GM12878 (cell line): Measurements from ENCODE around the gene SYNGR3. TPM values are rescaled to one million over a fixed set of nuclear protein-coding genes. Genes with fewer than 3 reads are reported as not detected.

Source experiments
- ATAC-seq: fragments of 200-7000 bp; cut with Tn5 transposase; 3 replicates; pipeline ENCODE4 v1.9.1; 2020; ENCODE audit warnings: mild to moderate bottlenecking, moderate library complexity
- BruUV-seq: library from RNA; stranded (reverse); fragments of 400-500 nt; replicated peaks from 2 replicates; lab custom pipeline; 2021; lab: Mats Ljungman, UMichigan
- CTCF ChIA-PET: fragments of 300-600 bp; sonication (Branson Sonifier 250); formaldehyde crosslinking; extraction: SDS; loops from one replicate; lab custom pipeline; 2021; ENCODE audit warnings: inconsistent platforms; lab: Yijun Ruan, JAX
- POLR2A ChIA-PET: fragments of 350-600 bp; formaldehyde crosslinking; extraction: SDS; loops from one replicate; lab custom pipeline; 2021; ENCODE audit warnings: inconsistent platforms; lab: Charles Lee
- RAD21 ChIA-PET: fragments of 300-600 bp; sonication (Branson Sonifier 250); formaldehyde crosslinking; loops from one replicate; lab custom pipeline; 2023; ENCODE audit warnings: antibody characterized with exemption; ENCODE audit not compliant: unreplicated experiment; lab: Charles Lee
- SMC1A ChIA-PET: fragments of 300-600 bp; sonication (Branson Sonifier 250); formaldehyde crosslinking; loops from one replicate; lab custom pipeline; 2023; ENCODE audit not compliant: unreplicated experiment, uncharacterized antibody; lab: Charles Lee
- DNase-seq: peaks from one replicate; pipeline ENCODE4 v3.0.0-alpha.2; 2011; ENCODE audit warnings: low read depth, low spot score
- FAIRE-seq: peaks from 3 replicates; lab custom pipeline; 2011; peaks lifted over from hg19 to GRCh38; lab: Jason Lieb, UNC
- H2AFZ ChIP-seq: 2 replicates; pipeline ENCODE4 v1.6.0; 2011; ENCODE audit warnings: low read depth, low read length, control low read depth; ENCODE audit not compliant: control insufficient read depth
- H3K27ac ChIP-seq: 2 replicates; pipeline ENCODE4 v1.5.1; 2011; ENCODE audit warnings: control low read depth; ENCODE audit not compliant: control insufficient read depth, insufficient read depth
- H3K27me3 ChIP-seq, 2 experiments: replicated peaks in 1 of 2; 2 replicates each; pipeline versions ENCODE4 v1.6.0 to v1.6.1; 2011; ENCODE audit warnings: low read length in 1 of 2; ENCODE audit not compliant: control insufficient read depth in 2 of 2, insufficient read depth in 2 of 2
- H3K36me3 ChIP-seq, 2 experiments: 2 replicates each; pipeline ENCODE4 v1.5.1; 2011; ENCODE audit warnings: low read length in 1 of 2; ENCODE audit not compliant: control insufficient read depth in 2 of 2, insufficient read depth in 2 of 2
- H3K4me1 ChIP-seq: 2 replicates; pipeline ENCODE4 v1.6.1; 2011; ENCODE audit warnings: mild to moderate bottlenecking, low read length, moderate library complexity, mixed read lengths; ENCODE audit not compliant: control insufficient read depth, insufficient read depth
- H3K4me2 ChIP-seq: 2 replicates; pipeline ENCODE4 v1.6.0; 2011; ENCODE audit warnings: control low read depth; ENCODE audit not compliant: control insufficient read depth, insufficient read depth
- H3K4me3 ChIP-seq: fragments of 200-600 bp; sonication (generic); 2 replicates; pipeline ENCODE4 v1.5.1; 2016
- H3K79me2 ChIP-seq: 2 replicates; pipeline ENCODE4 v1.6.0; 2011; ENCODE audit warnings: low read length; ENCODE audit not compliant: control insufficient read depth, insufficient read depth
- H3K9ac ChIP-seq: 2 replicates; pipeline ENCODE4 v1.8.0; 2011; ENCODE audit warnings: low read length, control low read depth, mixed read lengths; ENCODE audit not compliant: control insufficient read depth, insufficient read depth
- H3K9me3 ChIP-seq: replicated peaks from 3 replicates; pipeline ENCODE4 v1.5.1; 2011; ENCODE audit warnings: mild to moderate bottlenecking, low read length; ENCODE audit not compliant: control insufficient read depth, insufficient read depth
- H4K20me1 ChIP-seq: 2 replicates; pipeline ENCODE4 v1.6.0; 2011; ENCODE audit not compliant: control insufficient read depth, insufficient read depth
- CBX5 ChIP-seq: sonication (generic); IDR thresholded peaks from 2 replicates; pipeline ENCODE4 v1.6.1; 2016; ENCODE audit warnings: low read depth, moderate library complexity, mild to moderate bottlenecking, inconsistent platforms
- IKZF2 ChIP-seq, 2 experiments: fragments of 450-650 bp; IDR thresholded peaks; 2 replicates each; pipeline ENCODE4 v1.6.1; 2017; ENCODE audit warnings: mild to moderate bottlenecking in 2 of 2, moderate library complexity in 2 of 2
- KAT2A ChIP-seq: conservative IDR thresholded peaks from 2 replicates; pipeline ENCODE4 v1.6.1; 2011; ENCODE audit warnings: low read depth, low read length; ENCODE audit not compliant: control insufficient read depth
- MXI1 ChIP-seq: fragments of 150-350 bp; IDR thresholded peaks from 2 replicates; pipeline ENCODE4 v1.6.1; 2011; ENCODE audit warnings: low read depth, mild to moderate bottlenecking, inconsistent platforms, low read length, improper control_type of control experiment
- POU2F2 ChIP-seq: IDR thresholded peaks from 3 replicates; pipeline ENCODE4 v1.6.1; 2011; ENCODE audit warnings: low read depth, mild to moderate bottlenecking, low read length, borderline replicate concordance
- RB1 ChIP-seq: fragments of 450-650 bp; formaldehyde crosslinking; IDR thresholded peaks from 2 replicates; pipeline ENCODE4 v1.6.1; 2017; ENCODE audit warnings: mild to moderate bottlenecking, borderline replicate concordance
- RELA ChIP-seq: fragments of 450-650 bp; IDR thresholded peaks from 2 replicates; pipeline ENCODE4 v1.8.0; 2014; ENCODE audit warnings: borderline replicate concordance; ENCODE audit not compliant: partially characterized antibody
- SREBF2 ChIP-seq: IDR thresholded peaks from 2 replicates; pipeline ENCODE4 v1.6.1; 2012; ENCODE audit warnings: mild to moderate bottlenecking, low read length
- TBL1XR1 ChIP-seq: IDR thresholded peaks from 2 replicates; pipeline ENCODE4 v1.6.1; 2012; ENCODE audit warnings: low read depth, low read length, improper control_type of control experiment
- WRNIP1 ChIP-seq: IDR thresholded peaks from 2 replicates; pipeline ENCODE4 v1.6.1; 2011; ENCODE audit warnings: low read depth, low read length, improper control_type of control experiment, borderline replicate concordance
- WGBS: methylation state at CpG from one replicate; pipeline ENCODE4 v1.1.6; 2016; ENCODE audit warnings: low lambda C conversion rate; ENCODE audit not compliant: insufficient replicate concordance, insufficient coverage; ENCODE audit errors: missing lambda C conversion rate; 5-methylcytosine and 5-hydroxymethylcytosine counted together
- in situ Hi-C: fragments of 300-500 bp; cut with MboI; formaldehyde crosslinking; loops from 9 replicates; pipeline ENCODE4 v1.14.3; 2018; ENCODE audit warnings: mixed read lengths
- intact Hi-C: fragments of 100-400 bp; cut with micrococcal nuclease; formaldehyde crosslinking; loops from one replicate; pipeline ENCODE4 v1.14.2; 2022; ENCODE audit not compliant: unreplicated experiment
- polyA plus RNA-seq, 11 experiments: library from polyadenylated mRNA; depleted of rRNA in 4 of 11; unstranded in 6 of 11; stranded (reverse) in 5 of 11; fragments of >200 nt; fragmentation: Nextera tagmentation in 4 of 11; fragmentation: Illumina TruSeq in 1 of 11; extraction: Ambion mirVana in 4 of 11; extraction: Trizol in 1 of 11; gene quantifications; 1 replicate in 1 of 11; 2 replicates in 10 of 11; pipeline versions ENCODE4 v1.2.1 to v1.2.3, GENCODE V29; 2011 to 2016; ENCODE audit warnings: inconsistent platforms in 2 of 11, missing spikeins in 2 of 11, low read depth in 1 of 11
- total RNA-seq, 4 experiments: library from RNA; depleted of rRNA in 3 of 4; stranded (reverse); fragments of >200 nt in 3 of 4; fragmentation: Illumina TruSeq in 1 of 4; extraction: Trizol in 1 of 4; gene quantifications; 2 replicates each; pipeline versions ENCODE4 v1.2.1 to v1.2.3, GENCODE V29; 2013 to 2021
- TF ChIP-seq, protein P1 (sequence below): fragments of 450-650 bp; IDR thresholded peaks from 2 replicates; pipeline ENCODE4 v1.6.1; 2017; ENCODE audit warnings: antibody characterized with exemption, mild to moderate bottlenecking, moderate library complexity
- TF ChIP-seq, protein P2 (sequence below): fragments of 450-650 bp; IDR thresholded peaks from 2 replicates; pipeline ENCODE4 v1.6.1; 2017; ENCODE audit warnings: mild to moderate bottlenecking, moderate library complexity
- TF ChIP-seq, protein P3 (sequence below): fragments of 450-650 bp; IDR thresholded peaks from 2 replicates; pipeline ENCODE4 v1.6.1; 2018; ENCODE audit warnings: borderline replicate concordance, mild to moderate bottlenecking; ENCODE audit not compliant: partially characterized antibody

Gene SYNGR3
- total and polyA plus RNA-seq, 10 of the 15 experiments (the other 5 are each of a cell fraction or from before 2014, with no cell fraction given) = 1.2 to 18.1 (median 6.6) TPM

DNA sequence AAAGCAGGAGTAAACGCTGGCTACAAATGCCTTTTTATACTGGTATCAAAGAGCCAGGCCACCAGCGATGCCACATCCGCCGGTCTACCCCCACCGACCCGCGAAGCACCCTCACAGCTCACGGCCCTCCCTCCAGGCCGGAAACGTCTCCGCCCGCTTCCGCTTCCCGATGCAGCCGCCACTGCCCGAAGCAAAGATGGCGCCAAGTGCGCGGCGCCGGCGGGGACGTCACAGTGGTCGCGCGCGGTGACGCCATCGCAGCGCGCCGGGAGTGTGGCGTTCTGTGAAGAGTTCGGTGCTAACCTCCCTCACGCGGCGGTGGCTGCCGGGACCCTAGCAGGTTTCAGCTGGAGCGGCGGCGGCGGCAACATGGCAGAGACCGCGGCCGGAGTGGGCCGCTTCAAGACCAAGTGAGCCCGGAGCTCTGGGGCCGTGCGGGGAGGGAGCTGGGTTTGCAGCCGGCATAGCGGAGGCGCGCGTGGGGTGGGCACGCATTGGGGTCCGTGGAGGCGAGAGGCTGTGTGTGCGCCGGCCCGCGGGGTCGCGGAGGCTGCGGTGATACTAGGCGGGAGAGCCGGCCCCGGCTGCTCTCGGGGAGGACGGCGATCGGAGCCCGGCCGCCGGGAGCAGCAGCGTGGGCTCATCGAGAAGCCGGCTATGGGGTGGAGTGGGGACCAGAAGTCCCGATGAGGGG lies 17.8 kb upstream of the SYNGR3 start, which contains the start of gene TBL3:
Gene TBL3 (plus strand): TSS at position 258 of the 694 bp plus-strand sequence. CDS start 112 bp downstream, at position 370.
- H3K4me1 ChIP-seq = peaks cover 12% of the 10 kb centered on the region
- ChIA-PET SMC1A (interaction anchor here (0.8 to 1.3 kb wide), 2 partner anchors 11 to 22 kb away, joined by 3 to 7 read pairs; no protein-coding TSS in a partner anchor), POLR2A (interaction anchor here (0.6 to 2.7 kb wide), 11 partner anchors 9 to 189 kb away, joined by 3 to 21 read pairs (median 4); partner anchors contain the start of genes GFER, MSRB1, NDUFB10 and NOXO1), CTCF (interaction anchor here (1.1 to 1.3 kb wide), 2 partner anchors 10 to 32 kb away, joined by 3 to 6 read pairs; no protein-coding TSS in a partner anchor), RAD21 (interaction anchor here (1.0 to 1.3 kb wide), 2 partner anchors 9 to 12 kb away, joined by 3 to 6 read pairs; partner anchors contain the start of genes GFER and NOXO1)
- ATAC-seq = peak; percentile 98
- no TSS peak for BruUV-seq
- no peaks in the 10 kb centered on the region for H3K27me3 ChIP-seq
- peaks cover 24% of the 10 kb centered on the region for H3K79me2 ChIP-seq
- H3K4me3 ChIP-seq = peak within 1 kb of the TSS; percentile 93
- H3K27ac ChIP-seq = peak within 1 kb of the TSS; percentile 89
- intact Hi-C loops = no loop called here
- peak; percentile 70 for DNase-seq
- H3K4me2 ChIP-seq = peak within 1 kb of the TSS; percentile 95
- peak; percentile 76 for FAIRE-seq
- peak within 1 kb of the TSS; percentile 87 for H3K9ac ChIP-seq
- H2AFZ ChIP-seq = peak within 1 kb of the TSS; percentile 79
- in situ Hi-C loops = no loop called here
- WGBS = under 1% methylated on average over 78 of the region's 78 CpGs
- no peaks in the 10 kb centered on the region for H4K20me1 ChIP-seq
- peaks cover 0 to 23% of the 10 kb centered on the region in 2 experiments; a peak in 3 of 4 replicates for H3K36me3 ChIP-seq
- no peaks in the 10 kb centered on the region for H3K9me3 ChIP-seq
- TF ChIP-seq WRNIP1 (no peak), CBX5 (no peak), TBL1XR1 (peak; percentile 85), SREBF2 (peak; percentile 57), IKZF2 (IDR thresholded peaks at IDR 0.05) (no peak), RELA (peak; percentile 96), MXI1 (peak; percentile 87), POU2F2 (peak; percentile 53; the same call in 2 of the 3 replicates), KAT2A (no peak), RB1 (peak; percentile 81; the same call in 1 of the 2 replicates)
- TF ChIP-seq, protein P1, sequence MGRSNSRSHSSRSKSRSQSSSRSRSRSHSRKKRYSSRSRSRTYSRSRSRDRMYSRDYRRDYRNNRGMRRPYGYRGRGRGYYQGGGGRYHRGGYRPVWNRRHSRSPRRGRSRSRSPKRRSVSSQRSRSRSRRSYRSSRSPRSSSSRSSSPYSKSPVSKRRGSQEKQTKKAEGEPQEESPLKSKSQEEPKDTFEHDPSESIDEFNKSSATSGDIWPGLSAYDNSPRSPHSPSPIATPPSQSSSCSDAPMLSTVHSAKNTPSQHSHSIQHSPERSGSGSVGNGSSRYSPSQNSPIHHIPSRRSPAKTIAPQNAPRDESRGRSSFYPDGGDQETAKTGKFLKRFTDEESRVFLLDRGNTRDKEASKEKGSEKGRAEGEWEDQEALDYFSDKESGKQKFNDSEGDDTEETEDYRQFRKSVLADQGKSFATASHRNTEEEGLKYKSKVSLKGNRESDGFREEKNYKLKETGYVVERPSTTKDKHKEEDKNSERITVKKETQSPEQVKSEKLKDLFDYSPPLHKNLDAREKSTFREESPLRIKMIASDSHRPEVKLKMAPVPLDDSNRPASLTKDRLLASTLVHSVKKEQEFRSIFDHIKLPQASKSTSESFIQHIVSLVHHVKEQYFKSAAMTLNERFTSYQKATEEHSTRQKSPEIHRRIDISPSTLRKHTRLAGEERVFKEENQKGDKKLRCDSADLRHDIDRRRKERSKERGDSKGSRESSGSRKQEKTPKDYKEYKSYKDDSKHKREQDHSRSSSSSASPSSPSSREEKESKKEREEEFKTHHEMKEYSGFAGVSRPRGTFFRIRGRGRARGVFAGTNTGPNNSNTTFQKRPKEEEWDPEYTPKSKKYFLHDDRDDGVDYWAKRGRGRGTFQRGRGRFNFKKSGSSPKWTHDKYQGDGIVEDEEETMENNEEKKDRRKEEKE = no peak
- TF ChIP-seq, protein P2, sequence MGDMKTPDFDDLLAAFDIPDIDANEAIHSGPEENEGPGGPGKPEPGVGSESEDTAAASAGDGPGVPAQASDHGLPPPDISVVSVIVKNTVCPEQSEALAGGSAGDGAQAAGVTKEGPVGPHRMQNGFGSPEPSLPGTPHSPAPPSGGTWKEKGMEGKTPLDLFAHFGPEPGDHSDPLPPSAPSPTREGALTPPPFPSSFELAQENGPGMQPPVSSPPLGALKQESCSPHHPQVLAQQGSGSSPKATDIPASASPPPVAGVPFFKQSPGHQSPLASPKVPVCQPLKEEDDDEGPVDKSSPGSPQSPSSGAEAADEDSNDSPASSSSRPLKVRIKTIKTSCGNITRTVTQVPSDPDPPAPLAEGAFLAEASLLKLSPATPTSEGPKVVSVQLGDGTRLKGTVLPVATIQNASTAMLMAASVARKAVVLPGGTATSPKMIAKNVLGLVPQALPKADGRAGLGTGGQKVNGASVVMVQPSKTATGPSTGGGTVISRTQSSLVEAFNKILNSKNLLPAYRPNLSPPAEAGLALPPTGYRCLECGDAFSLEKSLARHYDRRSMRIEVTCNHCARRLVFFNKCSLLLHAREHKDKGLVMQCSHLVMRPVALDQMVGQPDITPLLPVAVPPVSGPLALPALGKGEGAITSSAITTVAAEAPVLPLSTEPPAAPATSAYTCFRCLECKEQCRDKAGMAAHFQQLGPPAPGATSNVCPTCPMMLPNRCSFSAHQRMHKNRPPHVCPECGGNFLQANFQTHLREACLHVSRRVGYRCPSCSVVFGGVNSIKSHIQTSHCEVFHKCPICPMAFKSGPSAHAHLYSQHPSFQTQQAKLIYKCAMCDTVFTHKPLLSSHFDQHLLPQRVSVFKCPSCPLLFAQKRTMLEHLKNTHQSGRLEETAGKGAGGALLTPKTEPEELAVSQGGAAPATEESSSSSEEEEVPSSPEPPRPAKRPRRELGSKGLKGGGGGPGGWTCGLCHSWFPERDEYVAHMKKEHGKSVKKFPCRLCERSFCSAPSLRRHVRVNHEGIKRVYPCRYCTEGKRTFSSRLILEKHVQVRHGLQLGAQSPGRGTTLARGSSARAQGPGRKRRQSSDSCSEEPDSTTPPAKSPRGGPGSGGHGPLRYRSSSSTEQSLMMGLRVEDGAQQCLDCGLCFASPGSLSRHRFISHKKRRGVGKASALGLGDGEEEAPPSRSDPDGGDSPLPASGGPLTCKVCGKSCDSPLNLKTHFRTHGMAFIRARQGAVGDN = peak; percentile 60; the same call in 1 of the 2 replicates
- TF ChIP-seq, protein P3, sequence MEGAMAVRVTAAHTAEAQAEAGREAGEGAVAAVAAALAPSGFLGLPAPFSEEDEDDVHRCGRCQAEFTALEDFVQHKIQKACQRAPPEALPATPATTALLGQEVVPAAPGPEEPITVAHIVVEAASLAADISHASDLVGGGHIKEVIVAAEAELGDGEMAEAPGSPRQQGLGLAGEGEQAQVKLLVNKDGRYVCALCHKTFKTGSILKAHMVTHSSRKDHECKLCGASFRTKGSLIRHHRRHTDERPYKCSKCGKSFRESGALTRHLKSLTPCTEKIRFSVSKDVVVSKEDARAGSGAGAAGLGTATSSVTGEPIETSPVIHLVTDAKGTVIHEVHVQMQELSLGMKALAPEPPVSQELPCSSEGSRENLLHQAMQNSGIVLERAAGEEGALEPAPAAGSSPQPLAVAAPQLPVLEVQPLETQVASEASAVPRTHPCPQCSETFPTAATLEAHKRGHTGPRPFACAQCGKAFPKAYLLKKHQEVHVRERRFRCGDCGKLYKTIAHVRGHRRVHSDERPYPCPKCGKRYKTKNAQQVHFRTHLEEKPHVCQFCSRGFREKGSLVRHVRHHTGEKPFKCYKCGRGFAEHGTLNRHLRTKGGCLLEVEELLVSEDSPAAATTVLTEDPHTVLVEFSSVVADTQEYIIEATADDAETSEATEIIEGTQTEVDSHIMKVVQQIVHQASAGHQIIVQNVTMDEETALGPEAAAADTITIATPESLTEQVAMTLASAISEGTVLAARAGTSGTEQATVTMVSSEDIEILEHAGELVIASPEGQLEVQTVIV = peak; percentile 79
